ENCODE measurements around the gene AQP3.

AQP3 gene

GRCh38 chr9:33471361-33471760 is 24.0 kb upstream of the AQP3 start:
- no peak overlapping the region for H3K4me3 ChIP-seq (ENCODE audit: low read depth in 1 of 2, low read length in 2 of 2)
- H3K79me2 ChIP-seq (ENCODE audit: insufficient read depth, low read length) = peaks cover 34% of the 10 kb centered on the region
- no peak overlapping the region for H3K9ac ChIP-seq (ENCODE audit: low read depth, low read length)
- no peak overlapping the region for H3K27ac ChIP-seq (ENCODE audit: low read length)
- DNase-seq (no peak), ATAC-seq (ENCODE audit: insufficient read depth, low read depth) (no peak)
- H3K36me3 ChIP-seq (ENCODE audit: insufficient read depth, low read length) = peaks cover 55% of the 10 kb centered on the region
- H3K9me3 ChIP-seq (ENCODE audit: insufficient read depth, low read length, severe bottlenecking) = no peaks in the 10 kb centered on the region
- no peak for TF ChIP-seq EZH2 (IDR thresholded peaks at IDR 0.05; ENCODE audit: borderline replicate concordance, low read depth, low read length, severe bottlenecking)
- TF ChIP-seq CTCF (IDR thresholded peaks at IDR 0.05; ENCODE audit: borderline replicate concordance, extremely low read depth, low read length, poor library complexity, severe bottlenecking) = no peak
- no peak overlapping the region for H2AFZ ChIP-seq (ENCODE audit: low read depth, low read length)
- H4K20me1 ChIP-seq (ENCODE audit: insufficient read depth, low read length) = 0 out of 2 replicates have a peak, but pooled peaks cover 5% of the 10 kb centered on the region
- no peaks in the 10 kb centered on the region for H3K27me3 ChIP-seq (ENCODE audit: insufficient read depth, low read length, poor library complexity)
- peak overlapping the region; percentile 90; the same call in 1 of the 2 replicates for H3K4me2 ChIP-seq (ENCODE audit: insufficient read depth, low read length)
- peaks cover 30% of the 10 kb centered on the region for H3K4me1 ChIP-seq (ENCODE audit: insufficient read depth, low read length)

GRCh38 chr9:33469891-33470290 is 22.5 kb upstream of the AQP3 start:
- H3K9me3 ChIP-seq (ENCODE audit: insufficient read depth, low read length, severe bottlenecking) = no peaks in the 10 kb centered on the region
- peaks cover 34% of the 10 kb centered on the region for H3K79me2 ChIP-seq (ENCODE audit: insufficient read depth, low read length)
- no peak overlapping the region for H3K27ac ChIP-seq (ENCODE audit: low read length)
- TF ChIP-seq EZH2 (IDR thresholded peaks at IDR 0.05; ENCODE audit: borderline replicate concordance, low read depth, low read length, severe bottlenecking) (no peak), CTCF (IDR thresholded peaks at IDR 0.05; ENCODE audit: borderline replicate concordance, extremely low read depth, low read length, poor library complexity, severe bottlenecking) (no peak)
- peaks cover 26% of the 10 kb centered on the region for H3K4me1 ChIP-seq (ENCODE audit: insufficient read depth, low read length)
- H3K9ac ChIP-seq (ENCODE audit: low read depth, low read length) = no peak overlapping the region
- H4K20me1 ChIP-seq (ENCODE audit: insufficient read depth, low read length) = 0 out of 2 replicates have a peak, but pooled peaks cover 15% of the 10 kb centered on the region
- H3K27me3 ChIP-seq (ENCODE audit: insufficient read depth, low read length, poor library complexity) = no peaks in the 10 kb centered on the region
- H3K36me3 ChIP-seq (ENCODE audit: insufficient read depth, low read length) = peaks cover 70% of the 10 kb centered on the region
- H2AFZ ChIP-seq (ENCODE audit: low read depth, low read length) = no peak overlapping the region
- DNase-seq (no peak), ATAC-seq (ENCODE audit: insufficient read depth, low read depth) (no peak)
- H3K4me2 ChIP-seq (ENCODE audit: insufficient read depth, low read length) = no peak overlapping the region
- no peak overlapping the region for H3K4me3 ChIP-seq (ENCODE audit: low read depth in 1 of 2, low read length in 2 of 2)

- DNase-seq = no peak
- Histone ChIP-seq H3K79me2 (ENCODE audit: insufficient read depth, low read length) (peaks cover 27% of the 10 kb centered on the region), H3K4me2 (ENCODE audit: insufficient read depth, low read length) (no peak overlapping the region), H3K27me3 (ENCODE audit: insufficient read depth, low read length, poor library complexity) (no peaks in the 10 kb centered on the region), H4K20me1 (ENCODE audit: insufficient read depth, low read length) (0 out of 2 replicates have a peak, but pooled peaks cover 15% of the 10 kb centered on the region), H3K9ac (ENCODE audit: low read depth, low read length) (no peak overlapping the region), H3K4me3 (ENCODE audit: low read depth in 1 of 2, low read length in 2 of 2) (no peak overlapping the region), H3K27ac (ENCODE audit: low read length) (no peak overlapping the region), H2AFZ (ENCODE audit: low read depth, low read length) (no peak overlapping the region), H3K9me3 (ENCODE audit: insufficient read depth, low read length, severe bottlenecking) (no peaks in the 10 kb centered on the region), H3K36me3 (ENCODE audit: insufficient read depth, low read length) (peaks cover 78% of the 10 kb centered on the region), H3K4me1 (ENCODE audit: insufficient read depth, low read length) (peaks cover 21% of the 10 kb centered on the region)
- no peak for ATAC-seq (ENCODE audit: insufficient read depth, low read depth)
- TF ChIP-seq EZH2 (IDR thresholded peaks at IDR 0.05; ENCODE audit: borderline replicate concordance, low read depth, low read length, severe bottlenecking) = no peak
- no peak for TF ChIP-seq CTCF (IDR thresholded peaks at IDR 0.05; ENCODE audit: borderline replicate concordance, extremely low read depth, low read length, poor library complexity, severe bottlenecking)
Observed at GRCh38 chr9:33468797-33469621, 21.6 kb upstream of the AQP3 start.

All from DND-41 (cell line).